Stimulated activated CD8-positive, alpha-beta memory T cell treated with anti-CD3 and anti-CD28 coated beads, Interleukin-7, amount 100 ng/mL, for 24 hours (primary cell): ENCODE measurements around the gene GTSF1L.

ENCODE experiments used
- DNase-seq: peaks from one replicate; pipeline ENCODE4 v3.0.0-alpha.2; 2020; ENCODE audit warnings: low read depth

GTSF1L gene

GRCh38 chr20:43716757-43717615 is 9.8 kb downstream of the GTSF1L start:
- no peak for DNase-seq

- no peak for DNase-seq
Observed at GRCh38 chr20:43716123-43716522, 10.7 kb downstream of the GTSF1L start.

- no peak for DNase-seq
Observed at GRCh38 chr20:43715511-43715910, 11.3 kb downstream of the GTSF1L start.

GRCh38 chr20:43715044-43715443 is 11.8 kb downstream of the GTSF1L start:
- DNase-seq: no peak

- DNase-seq: no peak
Observed at GRCh38 chr20:43711098-43711654, 15.6 kb downstream of the GTSF1L start.

GRCh38 chr20:43710370-43711044 is 16.3 kb downstream of the GTSF1L start:
- no peak for DNase-seq

GRCh38 chr20:43702502-43702901 is 24.3 kb downstream of the GTSF1L start:
- DNase-seq: no peak

GRCh38 chr20:43700627-43701026 is 26.2 kb downstream of the GTSF1L start:
- no peak for DNase-seq

GRCh38 chr20:43699941-43700565 is 26.7 kb downstream of the GTSF1L start:
- DNase-seq: no peak

GRCh38 chr20:43695571-43695970 is 31.2 kb downstream of the GTSF1L start:
- no peak for DNase-seq

- no peak for DNase-seq
Observed at GRCh38 chr20:43694763-43695162, 32.0 kb downstream of the GTSF1L start.

GRCh38 chr20:43691928-43692524 is 34.8 kb downstream of the GTSF1L start:
- DNase-seq: peak; percentile 40

- no peak for DNase-seq
Observed at GRCh38 chr20:43690943-43691598, 35.7 kb downstream of the GTSF1L start.

GRCh38 chr20:43689165-43689564 is 37.6 kb downstream of the GTSF1L start:
- DNase-seq: no peak

- no peak for DNase-seq
Observed at GRCh38 chr20:43686820-43687219, 40.0 kb downstream of the GTSF1L start.

- DNase-seq: no peak
Observed at GRCh38 chr20:43682446-43682845, 44.4 kb downstream of the GTSF1L start.

GRCh38 chr20:43681991-43682410 is 44.8 kb downstream of the GTSF1L start:
- DNase-seq: no peak

GRCh38 chr20:43681468-43681942 is 45.3 kb downstream of the GTSF1L start:
- DNase-seq: no peak

- DNase-seq: no peak
Observed at GRCh38 chr20:43680981-43681380, 45.8 kb downstream of the GTSF1L start.

GRCh38 chr20:43676368-43676767 is 50.4 kb downstream of the GTSF1L start:
- no peak for DNase-seq
